ENCODE data around the gene CRYGB. TPM values are rescaled to one million over a fixed set of nuclear protein-coding genes. Genes with fewer than 3 reads are reported as not detected.

Gene CRYGB
- total and polyA plus RNA-seq, 2 of the 13 experiments (the other 11 are each of a cell fraction or from before 2014, with no cell fraction given) = not detected

DNA sequence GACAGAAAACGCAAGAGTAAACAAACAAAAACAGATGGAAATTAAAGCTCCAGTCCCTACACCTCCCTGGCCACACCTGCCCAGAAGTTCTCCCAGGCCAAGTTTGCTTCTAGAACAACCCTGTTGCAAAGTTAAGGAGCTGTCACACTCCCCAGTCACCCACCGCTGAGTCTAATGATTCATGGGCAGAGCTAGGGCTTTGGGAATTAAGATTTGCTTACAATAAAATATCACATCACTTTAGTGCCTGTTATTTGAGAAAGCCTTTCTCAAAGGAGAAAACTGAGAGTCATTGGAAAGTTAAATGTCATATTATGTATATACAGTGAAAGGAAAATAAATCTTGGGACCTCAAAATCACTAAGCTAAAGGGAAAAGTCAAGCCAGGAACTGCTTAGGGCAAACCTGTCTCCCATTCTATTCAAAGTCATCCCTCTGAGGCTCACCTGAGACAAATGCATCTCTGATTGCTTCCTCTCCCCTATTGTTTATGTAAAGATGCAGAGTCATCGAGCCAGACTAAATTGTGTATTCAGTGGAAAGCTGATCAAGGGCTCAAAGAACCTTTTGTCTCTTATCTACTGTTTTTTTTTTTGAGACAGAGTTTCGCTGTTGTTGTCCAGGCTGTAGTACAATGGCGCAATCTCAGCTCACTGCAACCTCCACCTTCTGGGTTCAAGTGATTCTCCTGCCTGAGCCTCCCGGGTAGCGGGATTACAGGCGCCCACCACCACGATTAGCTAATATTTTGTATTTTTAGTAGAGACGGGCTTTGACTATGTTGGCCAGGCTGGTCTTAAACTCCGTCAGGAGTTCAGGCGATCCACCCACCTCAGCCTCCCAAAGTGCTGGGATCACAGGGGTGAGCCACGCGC lies 2.8 kb downstream of the CRYGB start (continued):
- TF ChIP-seq, protein P1, sequence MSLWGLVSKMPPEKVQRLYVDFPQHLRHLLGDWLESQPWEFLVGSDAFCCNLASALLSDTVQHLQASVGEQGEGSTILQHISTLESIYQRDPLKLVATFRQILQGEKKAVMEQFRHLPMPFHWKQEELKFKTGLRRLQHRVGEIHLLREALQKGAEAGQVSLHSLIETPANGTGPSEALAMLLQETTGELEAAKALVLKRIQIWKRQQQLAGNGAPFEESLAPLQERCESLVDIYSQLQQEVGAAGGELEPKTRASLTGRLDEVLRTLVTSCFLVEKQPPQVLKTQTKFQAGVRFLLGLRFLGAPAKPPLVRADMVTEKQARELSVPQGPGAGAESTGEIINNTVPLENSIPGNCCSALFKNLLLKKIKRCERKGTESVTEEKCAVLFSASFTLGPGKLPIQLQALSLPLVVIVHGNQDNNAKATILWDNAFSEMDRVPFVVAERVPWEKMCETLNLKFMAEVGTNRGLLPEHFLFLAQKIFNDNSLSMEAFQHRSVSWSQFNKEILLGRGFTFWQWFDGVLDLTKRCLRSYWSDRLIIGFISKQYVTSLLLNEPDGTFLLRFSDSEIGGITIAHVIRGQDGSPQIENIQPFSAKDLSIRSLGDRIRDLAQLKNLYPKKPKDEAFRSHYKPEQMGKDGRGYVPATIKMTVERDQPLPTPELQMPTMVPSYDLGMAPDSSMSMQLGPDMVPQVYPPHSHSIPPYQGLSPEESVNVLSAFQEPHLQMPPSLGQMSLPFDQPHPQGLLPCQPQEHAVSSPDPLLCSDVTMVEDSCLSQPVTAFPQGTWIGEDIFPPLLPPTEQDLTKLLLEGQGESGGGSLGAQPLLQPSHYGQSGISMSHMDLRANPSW (CRISPR knock-in tag; IDR thresholded peaks at IDR 0.05; ENCODE audit: borderline replicate concordance) = no peak
- no peak for TF ChIP-seq ZNF616 (CRISPR knock-in tag; IDR thresholded peaks at IDR 0.05; ENCODE audit: low read depth)
- TF ChIP-seq FOXO1 (CRISPR knock-in tag; IDR thresholded peaks at IDR 0.05) = peak; percentile 91
- peak; percentile 25 for TF ChIP-seq XRCC5 (optimal IDR thresholded peaks at IDR 0.05; ENCODE audit: low read length)
- no peak for TF ChIP-seq ZNF350 (CRISPR knock-in tag; IDR thresholded peaks at IDR 0.05; ENCODE audit: borderline replicate concordance, low read depth)
- peak; percentile 56; the same call in 1 of the 2 replicates for TF ChIP-seq TFAP4 (IDR thresholded peaks at IDR 0.05; ENCODE audit: borderline replicate concordance, low read depth)
- TF ChIP-seq NFKBIZ (CRISPR knock-in tag; IDR thresholded peaks at IDR 0.05) = no peak; the same call in 1 of the 2 replicates
- no peak for TF ChIP-seq SAFB2 (CRISPR knock-in tag; IDR thresholded peaks at IDR 0.05; ENCODE audit: borderline replicate concordance, low read depth)
- peak; percentile 53; the same call in 1 of the 2 replicates for TF ChIP-seq BCL6 (CRISPR knock-in tag; IDR thresholded peaks at IDR 0.05)
- 0 out of 2 replicates have a peak, but pooled peaks have one; percentile 31 for TF ChIP-seq PHF21A (CRISPR knock-in tag; IDR thresholded peaks at IDR 0.05)
- TF ChIP-seq ZNF563 (CRISPR knock-in tag; IDR thresholded peaks at IDR 0.05) = no peak
- 0 out of 2 replicates have a peak, but pooled peaks have one; percentile 29 for TF ChIP-seq ZNF232 (CRISPR knock-in tag; IDR thresholded peaks at IDR 0.05; ENCODE audit: borderline replicate concordance)
- peak; percentile 86; the same call in 1 of the 2 replicates for TF ChIP-seq ZNF3 (CRISPR knock-in tag; IDR thresholded peaks at IDR 0.05)
- TF ChIP-seq, protein P2, sequence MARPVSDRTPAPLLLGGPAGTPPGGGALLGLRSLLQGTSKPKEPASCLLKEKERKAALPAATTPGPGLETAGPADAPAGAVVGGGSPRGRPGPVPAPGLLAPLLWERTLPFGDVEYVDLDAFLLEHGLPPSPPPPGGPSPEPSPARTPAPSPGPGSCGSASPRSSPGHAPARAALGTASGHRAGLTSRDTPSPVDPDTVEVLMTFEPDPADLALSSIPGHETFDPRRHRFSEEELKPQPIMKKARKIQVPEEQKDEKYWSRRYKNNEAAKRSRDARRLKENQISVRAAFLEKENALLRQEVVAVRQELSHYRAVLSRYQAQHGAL (CRISPR knock-in tag; IDR thresholded peaks at IDR 0.05; ENCODE audit: not compliant biosample characterization) = no peak
- TF ChIP-seq, protein P3, sequence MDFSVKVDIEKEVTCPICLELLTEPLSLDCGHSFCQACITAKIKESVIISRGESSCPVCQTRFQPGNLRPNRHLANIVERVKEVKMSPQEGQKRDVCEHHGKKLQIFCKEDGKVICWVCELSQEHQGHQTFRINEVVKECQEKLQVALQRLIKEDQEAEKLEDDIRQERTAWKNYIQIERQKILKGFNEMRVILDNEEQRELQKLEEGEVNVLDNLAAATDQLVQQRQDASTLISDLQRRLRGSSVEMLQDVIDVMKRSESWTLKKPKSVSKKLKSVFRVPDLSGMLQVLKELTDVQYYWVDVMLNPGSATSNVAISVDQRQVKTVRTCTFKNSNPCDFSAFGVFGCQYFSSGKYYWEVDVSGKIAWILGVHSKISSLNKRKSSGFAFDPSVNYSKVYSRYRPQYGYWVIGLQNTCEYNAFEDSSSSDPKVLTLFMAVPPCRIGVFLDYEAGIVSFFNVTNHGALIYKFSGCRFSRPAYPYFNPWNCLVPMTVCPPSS (IDR thresholded peaks at IDR 0.05) = no peak
- TF ChIP-seq ZFX (CRISPR knock-in tag; IDR thresholded peaks at IDR 0.05; ENCODE audit: low read depth) = no peak
- no peak for TF ChIP-seq STAT5B (CRISPR knock-in tag; IDR thresholded peaks at IDR 0.05)
- 0 out of 2 replicates have a peak, but pooled peaks have one; percentile 44 for TF ChIP-seq ZNF792 (CRISPR knock-in tag; IDR thresholded peaks at IDR 0.05)
- no peak for TF ChIP-seq FOXM1 (CRISPR knock-in tag; IDR thresholded peaks at IDR 0.05)
- no peak for TF ChIP-seq ZNF225 (CRISPR knock-in tag; IDR thresholded peaks at IDR 0.05)
- no peak; the same call in 1 of the 2 replicates for TF ChIP-seq THAP11 (CRISPR knock-in tag; IDR thresholded peaks at IDR 0.05)
- 0 out of 2 replicates have a peak, but pooled peaks have one; percentile 25 for TF ChIP-seq ZFY (CRISPR knock-in tag; IDR thresholded peaks at IDR 0.05)
- no peak for TF ChIP-seq CCAR2 (optimal IDR thresholded peaks at IDR 0.05; ENCODE audit: low read depth, low read length)
- TF ChIP-seq ESRRA (CRISPR knock-in tag; IDR thresholded peaks at IDR 0.05; ENCODE audit: low read depth) = no peak

Data from HepG2 (cell line).